Measurements from ENCODE around the gene ZNF282. TPM values are rescaled to one million over a fixed set of nuclear protein-coding genes. Genes with fewer than 3 reads are reported as not detected.

The ZNF282 gene
- total RNA-seq, 8 experiments from 2014 or later: 15.1 to 56.2 (median 24.2) TPM

DNA sequence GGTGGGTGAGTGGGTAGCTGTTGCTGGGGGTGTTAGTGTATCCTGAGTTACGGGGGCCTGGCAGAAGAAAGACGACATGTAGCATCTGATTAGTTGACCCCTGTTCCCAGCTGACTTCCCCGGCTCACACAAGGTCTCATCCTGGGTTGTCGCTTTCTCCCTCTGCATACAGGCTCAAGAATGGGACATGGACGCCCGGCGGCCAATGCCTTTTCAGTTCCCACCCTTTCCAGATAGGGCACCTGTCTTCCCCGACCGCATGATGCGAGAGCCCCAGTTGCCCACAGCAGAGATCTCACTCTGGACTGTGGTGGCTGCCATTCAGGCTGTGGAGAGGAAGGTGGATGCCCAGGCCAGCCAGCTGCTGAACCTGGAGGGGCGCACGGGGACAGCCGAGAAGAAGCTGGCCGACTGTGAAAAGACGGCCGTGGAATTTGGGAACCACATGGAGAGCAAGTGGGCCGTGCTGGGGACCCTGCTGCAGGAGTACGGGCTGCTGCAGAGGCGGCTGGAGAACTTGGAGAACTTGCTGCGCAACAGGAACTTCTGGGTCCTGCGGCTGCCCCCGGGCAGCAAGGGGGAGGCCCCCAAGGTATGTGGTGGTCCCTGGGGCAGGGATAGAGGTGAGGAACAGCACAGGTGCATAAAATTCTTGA is 2.9 kb downstream of the ZNF282 start:
- in situ Hi-C loops (cut with MboI; ENCODE audit: low pct_unique_long_range_greater_than_20kb in 2 of 9, low sequenced_read_pairs in 9 of 9, unreplicated experiment in 9 of 9): no loop called here
- Histone ChIP-seq H3K27ac (no peak overlapping the region), H3K4me1 (replicated peaks in 1 of 2) (peaks cover 6 to 9% of the 10 kb centered on the region in 2 donors), H3K4me3 (no peak overlapping the region)
- no peak for ATAC-seq (replicated peaks in 6 of 8)
- WGBS, 10 experiments: 90 to 100% (median 98%) methylated on average over 2 to 10 of the region's 22 CpGs; no CpG with 5 or more reads in 3 of the 10 experiments

DNA sequence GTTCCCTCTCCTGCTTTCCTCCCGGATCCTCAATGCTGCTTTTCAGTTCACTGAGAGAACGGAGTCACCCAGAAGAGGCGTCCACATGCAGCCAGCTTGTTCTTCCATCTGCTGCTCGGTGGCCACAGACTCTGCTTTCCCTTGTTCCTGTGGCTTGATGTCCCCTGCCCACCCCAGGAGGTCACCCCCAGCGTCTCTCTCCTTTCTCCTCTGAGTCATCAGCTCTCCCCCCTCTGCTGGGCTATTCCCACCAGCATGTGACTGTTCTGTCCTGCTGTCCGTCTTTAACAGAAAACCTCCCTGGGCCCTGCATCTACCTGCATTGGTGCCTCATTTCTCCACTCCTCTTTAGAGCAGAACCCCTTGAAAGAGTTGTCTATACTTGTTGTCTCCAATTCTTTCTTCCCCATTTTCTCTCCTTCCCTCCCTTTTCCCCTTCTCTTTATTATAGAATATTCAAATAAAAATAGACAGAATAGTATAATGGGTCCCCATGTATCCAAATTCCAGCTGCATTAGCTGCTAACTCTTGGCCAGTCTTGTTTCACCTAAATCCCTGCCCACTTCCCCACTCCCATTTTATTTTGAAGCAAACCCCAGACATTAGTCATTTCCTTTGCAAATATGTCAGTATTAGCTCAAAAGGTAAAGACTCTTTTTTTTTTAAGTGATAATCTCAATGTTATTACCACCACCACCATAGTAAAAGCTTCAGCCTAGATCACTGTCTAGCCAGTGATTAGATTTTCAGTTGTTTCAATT is 4.1 kb downstream of the ZNF282 start:
- no peak for ATAC-seq (replicated peaks in 6 of 8)
- WGBS, 10 experiments: 80 to 100% (median 100%) methylated on average over 1 to 2 of the region's 6 CpGs; no CpG with 5 or more reads in 6 of the 10 experiments
- in situ Hi-C loops (cut with MboI; ENCODE audit: low pct_unique_long_range_greater_than_20kb in 2 of 9, low sequenced_read_pairs in 9 of 9, unreplicated experiment in 9 of 9): no loop called here
- Histone ChIP-seq H3K4me3 (no peak overlapping the region), H3K27ac (no peak overlapping the region), H3K4me1 (replicated peaks in 1 of 2) (peaks cover 6 to 9% of the 10 kb centered on the region in 2 donors)

DNA sequence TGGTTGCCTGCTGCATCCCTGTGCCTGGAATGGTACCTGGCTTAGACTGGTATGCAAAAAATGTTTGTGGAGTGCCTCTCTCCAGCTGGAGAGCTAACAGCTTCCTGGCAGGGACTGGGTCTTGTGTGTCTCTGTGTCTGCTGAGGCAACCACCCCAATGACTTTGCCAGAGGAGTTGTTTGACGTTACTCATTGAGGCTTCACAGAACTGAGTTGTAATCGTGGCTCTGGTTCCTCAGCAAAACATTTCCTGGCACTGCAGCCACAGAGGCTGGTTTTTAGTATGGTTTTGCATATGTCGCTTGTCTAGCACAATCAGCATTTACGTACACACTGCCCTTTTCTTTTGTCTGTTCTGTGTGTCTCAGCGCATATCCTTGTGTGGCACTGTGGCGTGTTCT is 7.5 kb downstream of the ZNF282 start:
- Histone ChIP-seq H3K4me3 (no peak overlapping the region), H3K27ac (no peak overlapping the region), H3K4me1 (replicated peaks in 1 of 2) (no peaks in the 10 kb centered on the region)
- ATAC-seq (replicated peaks in 6 of 8): no peak
- WGBS, 10 experiments: 88 to 100% (median 95%) methylated on average over 2 to 5 of the region's 6 CpGs; no CpG with 5 or more reads in 4 of the 10 experiments
- in situ Hi-C loops (cut with MboI; ENCODE audit: low pct_unique_long_range_greater_than_20kb in 2 of 9, low sequenced_read_pairs in 9 of 9, unreplicated experiment in 9 of 9): no loop called here

DNA sequence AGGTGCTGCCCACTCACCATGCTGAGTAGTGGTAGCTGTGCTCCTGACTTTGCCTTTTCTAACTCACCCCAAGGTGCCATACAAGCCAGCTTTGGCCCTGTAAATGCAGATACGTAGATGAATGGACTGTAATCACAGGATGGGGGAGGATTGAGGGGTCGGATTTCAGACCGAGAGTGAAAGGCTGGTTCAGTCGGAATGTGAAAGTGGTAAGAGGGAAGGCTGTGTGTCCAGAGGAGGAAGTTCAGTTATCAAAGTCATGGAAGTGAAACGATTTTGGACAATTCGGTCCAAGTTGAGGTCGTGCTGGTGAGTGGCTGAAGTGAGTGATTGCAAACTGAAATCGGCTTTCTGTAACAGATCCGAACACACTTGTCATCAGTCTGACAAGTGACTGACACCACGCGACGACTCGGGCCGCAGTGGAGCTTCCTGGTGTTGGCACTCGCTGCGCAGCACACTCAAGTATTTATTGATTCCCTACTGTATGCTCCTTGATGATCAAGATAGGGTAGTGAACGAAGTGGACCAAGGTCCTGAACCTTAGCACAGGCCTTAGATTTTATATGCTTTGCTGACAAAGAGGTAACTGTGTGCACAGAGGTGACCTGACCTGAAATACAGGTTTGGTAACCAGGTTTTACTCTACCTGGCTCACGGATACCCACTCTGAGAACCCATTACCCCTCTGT is 10.5 kb downstream of the ZNF282 start:
- in situ Hi-C loops (cut with MboI; ENCODE audit: low pct_unique_long_range_greater_than_20kb in 2 of 9, low sequenced_read_pairs in 9 of 9, unreplicated experiment in 9 of 9): no loop called here
- Histone ChIP-seq H3K27ac (no peak overlapping the region), H3K4me1 (replicated peaks in 1 of 2) (no peaks in the 10 kb centered on the region), H3K4me3 (no peak overlapping the region)
- ATAC-seq (replicated peaks in 6 of 8): no peak
- WGBS, 10 experiments: 70 to 100% (median 95%) methylated on average over 1 to 11 of the region's 18 CpGs

DNA sequence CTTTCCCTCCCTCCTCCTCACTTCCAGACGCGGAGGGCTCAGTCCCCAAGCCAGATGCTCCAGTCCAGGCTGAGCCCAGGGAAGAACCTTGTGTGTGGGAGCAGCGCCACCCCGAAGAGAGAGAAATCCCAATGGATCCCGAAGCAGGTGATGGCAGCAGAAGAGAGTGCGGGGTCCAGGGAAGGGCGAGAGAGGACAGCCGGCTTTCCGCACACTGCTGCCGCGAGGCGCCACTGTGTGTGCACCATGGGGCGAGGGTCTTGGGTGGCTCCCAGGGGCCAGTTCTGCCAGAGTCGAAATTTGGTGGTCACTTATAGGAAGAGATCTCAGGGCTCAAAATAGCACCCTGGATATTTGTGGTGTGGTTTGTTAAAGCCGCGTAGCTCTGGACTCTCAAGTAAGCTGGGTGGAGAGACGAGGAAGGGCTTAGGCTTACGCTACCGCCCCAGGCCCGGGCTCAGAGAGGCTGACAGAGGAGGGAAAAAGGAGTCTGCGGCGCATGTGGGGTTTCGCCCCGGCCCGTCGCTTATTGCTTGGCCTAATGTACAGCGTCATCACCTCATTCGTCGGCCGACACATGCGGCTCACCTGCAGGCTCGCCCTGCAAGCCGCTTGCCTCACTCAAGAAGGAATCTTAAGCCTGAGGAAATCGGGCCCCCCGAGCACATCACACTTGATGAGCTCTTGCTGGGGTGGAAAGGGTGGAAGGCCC is 12.1 kb downstream of the ZNF282 start:
- H3K27ac ChIP-seq: no peak overlapping the region
- in situ Hi-C loops (cut with MboI; ENCODE audit: low pct_unique_long_range_greater_than_20kb in 2 of 9, low sequenced_read_pairs in 9 of 9, unreplicated experiment in 9 of 9): no loop called here
- H3K4me3 ChIP-seq: no peak overlapping the region
- 75 to 100% (median 99%) methylated on average over 1 to 13 of the region's 35 CpGs; no CpG with 5 or more reads in 5 of the 10 experiments for WGBS, 10 experiments
- no peaks in the 10 kb centered on the region for H3K4me1 ChIP-seq (replicated peaks in 1 of 2)
- no peak for ATAC-seq (replicated peaks in 6 of 8)

DNA sequence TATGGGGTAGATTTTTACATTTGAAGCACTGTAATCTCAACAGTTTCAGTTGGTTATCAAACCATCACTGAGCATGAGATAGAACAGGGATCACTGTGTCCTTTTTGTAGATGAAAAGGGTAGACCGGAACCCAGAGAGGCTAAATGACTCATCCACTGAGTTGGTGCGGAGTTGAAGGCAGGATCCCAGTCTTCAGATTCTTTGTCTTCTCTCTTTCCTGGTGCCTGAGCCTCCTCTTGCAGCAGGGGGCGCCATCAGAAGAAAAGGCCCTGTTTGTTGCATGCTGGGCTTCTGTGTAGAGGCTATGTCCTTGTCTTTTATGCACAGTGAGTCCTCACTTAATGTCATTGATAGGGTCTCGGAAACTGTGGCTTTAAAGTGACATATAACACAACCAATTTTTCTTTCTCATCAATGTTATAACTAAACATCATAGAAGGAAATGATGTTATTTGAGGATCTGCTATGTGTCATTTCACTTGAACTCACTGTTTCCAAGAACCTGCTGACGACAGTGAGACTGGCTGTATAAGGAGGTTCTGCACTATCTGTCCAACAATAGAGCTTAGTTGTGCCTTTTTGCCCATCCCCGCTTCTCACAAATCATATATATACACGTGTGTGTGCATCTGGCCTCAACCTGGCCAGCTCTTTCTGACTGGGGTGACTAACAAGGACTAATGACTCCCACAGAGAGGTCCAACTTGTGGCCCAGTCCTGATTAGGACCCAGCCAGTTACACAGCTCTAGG is 14.3 kb downstream of the ZNF282 start:
- WGBS, 10 experiments: 45 to 86% (median 75%) methylated on average over 1 to 7 of the region's 7 CpGs; no CpG with 5 or more reads in 2 of the 10 experiments
- in situ Hi-C loops (cut with MboI; ENCODE audit: low pct_unique_long_range_greater_than_20kb in 2 of 9, low sequenced_read_pairs in 9 of 9, unreplicated experiment in 9 of 9): no loop called here
- no peaks in the 10 kb centered on the region for H3K4me1 ChIP-seq (replicated peaks in 1 of 2)
- no peak overlapping the region for H3K27ac ChIP-seq
- peak in 6 of 8 experiments; percentile 27 to 82 (median 68) for ATAC-seq (replicated peaks in 6 of 8)
- H3K4me3 ChIP-seq: no peak overlapping the region

DNA sequence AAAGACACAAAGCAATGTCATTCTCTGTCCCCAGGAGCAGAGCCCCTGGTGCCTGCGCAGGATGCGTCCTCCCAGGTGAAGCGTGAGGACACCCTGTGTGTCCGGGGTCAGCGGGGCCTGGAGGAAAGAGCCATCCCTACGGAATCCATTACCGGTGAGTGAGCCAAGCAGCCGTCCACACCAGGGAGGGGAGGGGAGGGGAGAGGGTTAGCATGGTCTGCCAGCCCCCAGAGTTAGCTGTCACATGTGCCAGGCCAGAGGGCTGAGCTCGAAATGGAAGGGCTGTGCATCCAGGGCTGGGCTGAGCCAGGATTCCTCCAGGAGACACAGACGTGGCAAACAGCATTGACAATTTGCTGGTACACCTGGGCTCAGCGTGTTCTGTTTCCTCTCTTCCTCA is 15.2 kb downstream of the ZNF282 start:
- in situ Hi-C loops (cut with MboI; ENCODE audit: low pct_unique_long_range_greater_than_20kb in 2 of 9, low sequenced_read_pairs in 9 of 9, unreplicated experiment in 9 of 9): no loop called here
- no peak overlapping the region for H3K4me3 ChIP-seq
- ATAC-seq (replicated peaks in 6 of 8): no peak
- no peak overlapping the region for H3K27ac ChIP-seq
- no peaks in the 10 kb centered on the region for H3K4me1 ChIP-seq (replicated peaks in 1 of 2)
- 80 to 100% (median 88%) methylated on average over 1 to 3 of the region's 11 CpGs; no CpG with 5 or more reads in 6 of the 10 experiments for WGBS, 10 experiments

DNA sequence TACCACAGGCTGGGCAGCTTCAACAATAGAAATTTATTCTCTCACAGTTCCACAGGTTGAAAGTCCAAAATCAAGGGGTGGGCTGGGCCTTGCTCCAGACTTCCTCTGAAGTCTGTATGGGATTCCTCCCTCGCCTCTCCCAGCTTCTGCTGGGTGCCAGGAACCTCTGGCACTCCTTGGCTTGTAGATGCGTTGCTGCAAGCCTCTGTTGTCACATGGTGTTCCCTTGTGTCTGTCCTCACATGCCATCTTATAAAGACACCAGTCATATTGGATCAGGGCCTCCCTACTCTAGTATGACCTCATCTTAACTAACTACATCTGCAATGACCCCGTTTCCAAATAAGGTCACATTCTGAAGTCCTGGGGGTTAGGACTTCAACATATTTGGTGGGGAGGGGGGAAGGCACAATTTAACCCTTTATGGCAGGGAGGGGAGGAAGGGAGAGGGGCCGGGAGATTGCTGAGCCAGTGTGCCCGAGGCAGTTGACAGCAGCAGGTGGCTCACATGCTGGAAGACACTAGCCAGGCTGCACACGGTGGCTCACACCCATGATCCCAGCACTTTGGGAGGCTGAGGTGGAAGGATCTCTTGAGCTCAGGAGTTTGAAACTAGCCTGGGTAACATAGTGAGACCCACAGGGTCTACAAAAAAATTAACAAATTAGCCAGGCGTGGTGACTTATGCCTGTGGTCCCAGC is 18.8 kb downstream of the ZNF282 start:
- WGBS, 10 experiments: 0 to 100% (median 100%) methylated on average over 1 to 2 of the region's 7 CpGs; no CpG with 5 or more reads in 5 of the 10 experiments
- Histone ChIP-seq H3K4me3 (no peak overlapping the region), H3K4me1 (replicated peaks in 1 of 2) (no peaks in the 10 kb centered on the region), H3K27ac (no peak overlapping the region)
- in situ Hi-C loops (cut with MboI; ENCODE audit: low pct_unique_long_range_greater_than_20kb in 2 of 9, low sequenced_read_pairs in 9 of 9, unreplicated experiment in 9 of 9): no loop called here
- ATAC-seq (replicated peaks in 6 of 8): no peak

DNA sequence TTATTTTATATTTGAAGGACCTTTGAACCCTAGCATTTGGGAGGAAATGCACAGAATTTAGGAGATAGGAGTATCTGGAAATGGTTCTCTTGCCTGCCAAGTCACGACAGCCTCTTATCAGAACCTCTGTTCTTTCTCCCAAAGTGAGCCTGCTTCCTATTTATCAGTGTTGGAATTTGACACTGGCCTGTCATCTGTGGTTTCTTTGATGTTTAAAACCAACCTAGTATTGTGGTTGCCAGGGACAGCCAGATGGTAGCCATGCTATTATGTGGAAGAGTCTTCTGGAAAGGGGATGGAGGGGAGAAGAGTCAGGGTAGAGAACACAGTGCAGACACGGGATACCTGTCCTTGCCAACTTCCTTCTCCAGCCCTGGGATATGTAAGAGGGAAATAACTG is 21.1 kb downstream of the ZNF282 start:
- in situ Hi-C loops (cut with MboI; ENCODE audit: low pct_unique_long_range_greater_than_20kb in 2 of 9, low sequenced_read_pairs in 9 of 9, unreplicated experiment in 9 of 9): no loop called here

DNA sequence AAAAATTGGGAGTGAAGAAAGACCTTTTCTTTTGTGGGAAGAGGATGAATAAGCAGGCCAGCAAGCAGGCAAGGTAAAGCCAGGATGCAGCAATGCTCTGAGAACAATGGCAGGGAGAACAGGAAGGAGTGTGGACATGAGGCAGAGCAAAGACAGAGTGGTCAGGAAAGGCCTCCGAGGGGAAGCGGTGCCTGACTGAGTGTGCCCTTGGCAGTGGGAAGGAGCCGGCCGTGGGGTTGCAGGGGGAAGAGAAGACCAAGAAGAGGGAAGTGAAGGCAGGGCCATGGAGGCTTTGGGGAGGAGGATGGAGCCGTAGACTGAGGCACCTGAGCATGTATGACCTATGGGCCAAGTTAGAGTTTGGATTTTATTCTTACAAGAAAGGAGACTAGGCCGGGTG is 22.2 kb downstream of the ZNF282 start:
- no peak for ATAC-seq (replicated peaks in 6 of 8)
- Histone ChIP-seq H3K4me1 (replicated peaks in 1 of 2) (no peaks in the 10 kb centered on the region), H3K4me3 (no peak overlapping the region), H3K27ac (no peak overlapping the region)
- WGBS, 10 experiments: 80 to 100% (median 95%) methylated on average over 1 to 4 of the region's 6 CpGs; no CpG with 5 or more reads in 3 of the 10 experiments
- in situ Hi-C loops (cut with MboI; ENCODE audit: low pct_unique_long_range_greater_than_20kb in 2 of 9, low sequenced_read_pairs in 9 of 9, unreplicated experiment in 9 of 9): no loop called here

More for the DNA sequence above, 21.1 kb downstream of the ZNF282 start:
- Histone ChIP-seq H3K4me3 (no peak overlapping the region), H3K4me1 (replicated peaks in 1 of 2) (no peaks in the 10 kb centered on the region), H3K27ac (no peak overlapping the region)
- no peak for ATAC-seq (replicated peaks in 6 of 8)
- 73 to 100% (median 96%) methylated on average over 1 to 2 of the region's 2 CpGs; no CpG with 5 or more reads in 7 of the 10 experiments for whole genome bisulfite sequencing, 10 experiments

DNA sequence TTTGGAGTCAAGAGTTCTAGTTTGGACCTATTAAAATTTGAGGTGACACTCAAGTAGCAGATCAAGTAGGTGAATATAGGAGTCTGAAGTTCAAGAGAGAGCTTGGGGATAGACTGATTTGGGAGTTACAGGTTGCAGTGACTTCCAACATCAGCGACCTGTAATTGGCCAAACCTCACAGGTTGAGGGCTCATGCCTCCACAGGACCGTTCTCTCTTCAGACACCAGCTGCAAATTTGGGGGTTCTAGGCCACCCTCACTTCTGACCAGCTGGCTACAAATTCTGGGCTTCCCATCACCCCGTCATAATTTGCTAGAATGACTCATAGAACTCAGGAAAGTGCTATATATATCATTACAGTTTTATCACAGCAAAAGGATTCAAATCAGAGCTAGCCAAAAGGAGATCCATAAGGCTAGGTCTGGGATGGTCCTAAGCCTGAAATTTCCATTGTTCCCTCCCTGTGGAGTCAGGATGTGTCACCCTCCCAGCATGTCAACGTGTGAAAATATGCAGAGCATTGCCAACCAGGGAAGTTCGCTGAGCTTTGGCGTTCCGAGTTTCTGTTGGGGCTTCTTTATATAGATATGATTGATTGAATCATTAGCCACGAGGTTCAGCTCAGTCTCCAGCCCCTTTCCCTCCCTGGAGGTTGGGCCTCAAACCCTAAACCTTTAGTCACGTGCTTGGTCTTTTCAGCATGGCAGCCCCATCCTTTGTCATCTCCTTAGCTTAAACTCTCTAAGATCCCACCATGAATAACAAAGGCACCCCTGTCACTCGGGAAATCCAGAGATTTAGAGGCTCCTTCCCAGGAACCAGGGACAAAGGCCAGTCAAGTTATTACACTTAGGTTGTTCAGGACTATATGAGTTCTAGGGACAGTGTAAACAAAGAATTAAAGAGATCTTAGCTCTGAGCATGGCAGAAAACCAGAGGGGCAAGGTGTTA is 23.4 kb downstream of the ZNF282 start:
- no peaks in the 10 kb centered on the region for H3K4me1 ChIP-seq (replicated peaks in 1 of 2)
- 30 to 74% (median 65%) methylated on average over 2 to 9 of the region's 10 CpGs; no CpG with 5 or more reads in 2 of the 10 experiments for WGBS, 10 experiments
- in situ Hi-C loops (cut with MboI; ENCODE audit: low pct_unique_long_range_greater_than_20kb in 2 of 9, low sequenced_read_pairs in 9 of 9, unreplicated experiment in 9 of 9): no loop called here
- peak in 4 of 8 experiments; percentile 29 to 83 (median 36) for ATAC-seq (replicated peaks in 6 of 8)
- no peak overlapping the region for H3K4me3 ChIP-seq
- H3K27ac ChIP-seq: no peak overlapping the region

Data from motor neuron (in vitro differentiated cells).